Smooth muscle cell (in vitro differentiated cells): ENCODE results near the gene MCM10. TPM values are rescaled to one million over a fixed set of nuclear protein-coding genes. Genes with fewer than 3 reads are reported as not detected.

Experiments
- DNase-seq: peaks from one replicate; lab custom pipeline; 2025; ENCODE audit not compliant: unreplicated experiment; lab: John Stamatoyannopoulos, UW
- H2AFZ ChIP-seq: fragments of 200-600 bp; sonication (generic); 2 replicates; pipeline ENCODE4 v1.6.0; 2016; ENCODE audit warnings: antibody characterized with exemption, low read depth, mild to moderate bottlenecking
- H3F3A ChIP-seq: fragments of 200-600 bp; sonication (generic); 2 replicates; pipeline ENCODE4 v1.6.0; 2017; ENCODE audit warnings: antibody characterized with exemption, low read depth
- H3K27ac ChIP-seq: fragments of 200-600 bp; sonication (generic); 2 replicates; pipeline ENCODE4 v1.5.1; 2016; ENCODE audit warnings: low read depth, mild to moderate bottlenecking
- H3K27me3 ChIP-seq: fragments of 200-600 bp; sonication (generic); 2 replicates; pipeline ENCODE4 v1.6.1; 2016; ENCODE audit warnings: low read depth, mild to moderate bottlenecking
- H3K36me3 ChIP-seq: fragments of 200-600 bp; sonication (generic); 2 replicates; pipeline ENCODE4 v1.5.1; 2016; ENCODE audit warnings: low read depth
- H3K4me1 ChIP-seq: fragments of 200-600 bp; sonication (generic); 2 replicates; pipeline ENCODE4 v1.5.1; 2016; ENCODE audit warnings: low read depth
- H3K4me2 ChIP-seq: fragments of 200-600 bp; sonication (generic); 2 replicates; pipeline ENCODE4 v1.6.0; 2016; ENCODE audit warnings: mild to moderate bottlenecking
- H3K4me3 ChIP-seq: fragments of 200-600 bp; sonication (generic); 2 replicates; pipeline ENCODE4 v1.5.1; 2016; ENCODE audit warnings: mild to moderate bottlenecking
- H3K79me2 ChIP-seq: fragments of 200-600 bp; sonication (generic); 2 replicates; pipeline ENCODE4 v1.6.0; 2016; ENCODE audit warnings: low read depth, mild to moderate bottlenecking
- H3K9ac ChIP-seq: fragments of 200-600 bp; sonication (generic); 2 replicates; pipeline ENCODE4 v1.6.0; 2016; ENCODE audit warnings: low read depth
- H3K9me3 ChIP-seq: fragments of 200-600 bp; sonication (generic); replicated peaks from 2 replicates; pipeline ENCODE4 v1.5.1; 2016; ENCODE audit warnings: low read depth
- H4K20me1 ChIP-seq: fragments of 200-600 bp; sonication (generic); 2 replicates; pipeline ENCODE4 v1.6.0; 2016; ENCODE audit warnings: low read depth
- WGBS: methylation state at CpG from one replicate; pipeline ENCODE4 v1.1.7; 2016; ENCODE audit warnings: low lambda C conversion rate; 5-methylcytosine and 5-hydroxymethylcytosine counted together
- polyA plus RNA-seq: library from polyadenylated mRNA; unstranded; fragments of >200 nt; fragmentation: Nextera tagmentation; extraction: Ambion mirVana; gene quantifications from 2 replicates; pipeline ENCODE4 v1.2.1, GENCODE V29; 2016
- total RNA-seq: library from RNA; depleted of rRNA; stranded (reverse); fragments of >200 nt; gene quantifications from 2 replicates; pipeline ENCODE4 v1.2.3, GENCODE V29; 2014
- TF ChIP-seq, protein P1 (sequence below): fragments of 200-600 bp; sonication (generic); IDR thresholded peaks from 2 replicates; pipeline ENCODE4 v1.5.1; 2017; ENCODE audit warnings: borderline replicate concordance, mild to moderate bottlenecking, antibody characterized with exemption; ENCODE audit not compliant: insufficient read depth, poor library complexity, severe bottlenecking

The MCM10 gene
- total and polyA plus RNA-seq, 2 experiments from 2014 or later: 3.5 to 5.7 TPM

DNA sequence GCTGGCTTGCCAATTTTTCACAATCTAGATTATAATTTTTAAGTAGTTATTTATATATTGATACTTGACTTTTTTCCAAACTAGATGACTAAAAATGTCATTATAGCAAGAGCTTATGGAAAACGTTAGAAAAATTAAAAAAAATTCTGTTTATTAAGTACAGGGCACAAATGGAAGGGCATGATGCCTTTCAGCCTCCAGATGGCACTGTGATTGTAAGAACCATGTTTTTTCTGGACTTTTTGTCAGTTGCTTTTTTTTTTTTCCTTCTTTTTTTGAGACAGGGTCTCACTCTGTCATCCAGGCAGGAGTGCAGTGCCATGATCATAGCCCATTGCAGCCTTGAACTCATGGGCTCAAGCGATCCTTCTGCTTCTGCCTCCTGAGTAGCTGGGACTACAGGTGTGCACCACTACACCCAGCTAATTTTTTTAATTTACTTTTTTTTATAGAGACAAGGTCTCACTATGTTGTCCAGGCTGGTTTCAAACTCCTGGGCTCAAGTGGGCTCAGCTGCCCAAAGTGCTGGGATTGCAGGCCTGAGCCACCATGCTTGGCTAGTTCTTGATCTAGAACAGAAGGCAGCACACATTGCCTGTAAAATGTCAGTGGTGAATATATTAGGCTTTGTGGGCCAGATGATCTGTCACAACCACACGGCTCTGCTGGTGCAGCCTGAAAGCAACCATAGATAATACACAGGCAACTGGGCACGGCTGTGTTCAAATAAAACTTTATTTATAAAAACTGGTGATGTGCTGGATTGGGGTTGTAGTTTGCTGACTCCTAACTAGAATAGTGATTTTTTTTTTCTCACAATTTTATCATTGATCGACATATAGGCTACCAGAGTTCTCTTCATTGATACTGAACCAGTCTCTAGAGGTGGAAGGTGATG, 45.4 kb downstream of the MCM10 start:
- Histone ChIP-seq H3K36me3 (no peaks in the 10 kb centered on the region), H3K9ac (no peak overlapping the region), H3K79me2 (no peaks in the 10 kb centered on the region), H4K20me1 (no peaks in the 10 kb centered on the region), H3K27me3 (no peaks in the 10 kb centered on the region), H3K9me3 (no peaks in the 10 kb centered on the region), H3F3A (no peaks in the 10 kb centered on the region), H3K4me1 (no peaks in the 10 kb centered on the region), H3K27ac (no peak overlapping the region), H3K4me2 (no peak overlapping the region), H3K4me3 (no peak overlapping the region), H2AFZ (no peak overlapping the region)
- DNase-seq: no peak
- 69% methylated on average over 5 of the region's 5 CpGs for WGBS
- TF ChIP-seq, protein P1, sequence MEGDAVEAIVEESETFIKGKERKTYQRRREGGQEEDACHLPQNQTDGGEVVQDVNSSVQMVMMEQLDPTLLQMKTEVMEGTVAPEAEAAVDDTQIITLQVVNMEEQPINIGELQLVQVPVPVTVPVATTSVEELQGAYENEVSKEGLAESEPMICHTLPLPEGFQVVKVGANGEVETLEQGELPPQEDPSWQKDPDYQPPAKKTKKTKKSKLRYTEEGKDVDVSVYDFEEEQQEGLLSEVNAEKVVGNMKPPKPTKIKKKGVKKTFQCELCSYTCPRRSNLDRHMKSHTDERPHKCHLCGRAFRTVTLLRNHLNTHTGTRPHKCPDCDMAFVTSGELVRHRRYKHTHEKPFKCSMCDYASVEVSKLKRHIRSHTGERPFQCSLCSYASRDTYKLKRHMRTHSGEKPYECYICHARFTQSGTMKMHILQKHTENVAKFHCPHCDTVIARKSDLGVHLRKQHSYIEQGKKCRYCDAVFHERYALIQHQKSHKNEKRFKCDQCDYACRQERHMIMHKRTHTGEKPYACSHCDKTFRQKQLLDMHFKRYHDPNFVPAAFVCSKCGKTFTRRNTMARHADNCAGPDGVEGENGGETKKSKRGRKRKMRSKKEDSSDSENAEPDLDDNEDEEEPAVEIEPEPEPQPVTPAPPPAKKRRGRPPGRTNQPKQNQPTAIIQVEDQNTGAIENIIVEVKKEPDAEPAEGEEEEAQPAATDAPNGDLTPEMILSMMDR: peak; percentile 59

DNA sequence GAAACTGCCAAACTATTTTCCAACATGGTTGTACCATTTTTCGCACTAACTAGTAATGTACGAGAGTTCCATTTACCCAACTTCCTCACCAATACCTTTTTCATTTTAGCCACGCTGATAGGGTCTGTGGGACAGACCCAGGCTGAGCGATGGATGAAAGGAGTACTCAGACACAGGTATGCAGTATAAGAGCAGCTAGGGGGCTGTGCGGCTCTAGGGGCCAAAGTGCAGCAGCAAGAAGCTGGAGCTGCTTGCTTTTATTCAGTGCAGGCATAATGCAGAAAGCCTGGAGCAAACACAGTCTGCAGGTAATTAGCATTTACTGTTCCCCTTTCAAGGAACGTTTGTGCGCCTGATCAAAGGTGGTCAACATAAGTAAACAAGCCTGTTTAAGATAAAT, 51.8 kb downstream of the MCM10 start:
- H4K20me1 ChIP-seq: no peaks in the 10 kb centered on the region
- no peak for DNase-seq
- H3K36me3 ChIP-seq: no peaks in the 10 kb centered on the region
- H3K4me2 ChIP-seq: no peak overlapping the region
- H2AFZ ChIP-seq: no peak overlapping the region
- TF ChIP-seq, protein P1: no peak
- H3K27me3 ChIP-seq: no peaks in the 10 kb centered on the region
- no peaks in the 10 kb centered on the region for H3F3A ChIP-seq
- H3K9ac ChIP-seq: no peak overlapping the region
- H3K79me2 ChIP-seq: no peaks in the 10 kb centered on the region
- H3K4me3 ChIP-seq: no peak overlapping the region
- WGBS: 72% methylated on average over 7 of the region's 7 CpGs
- no peaks in the 10 kb centered on the region for H3K4me1 ChIP-seq
- no peak overlapping the region for H3K27ac ChIP-seq
- no peaks in the 10 kb centered on the region for H3K9me3 ChIP-seq

DNA sequence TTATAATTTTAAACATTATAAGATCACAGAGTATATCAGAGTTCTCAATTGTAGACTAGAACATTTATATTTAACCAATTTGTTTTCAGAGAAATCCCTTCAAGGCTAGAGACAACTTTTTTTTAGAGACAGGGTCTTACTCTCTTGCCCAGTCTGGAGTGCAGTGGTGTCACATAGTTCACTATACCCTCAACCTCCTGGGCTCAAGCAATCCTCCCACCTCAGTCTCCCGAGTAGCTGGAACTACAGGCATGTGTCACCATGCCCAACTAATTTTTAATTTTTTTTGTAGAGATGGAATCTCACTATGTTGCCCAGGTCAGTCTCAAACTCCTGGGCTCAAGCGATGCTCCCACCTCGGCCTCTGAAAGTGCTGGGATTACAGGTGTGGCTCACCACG, 57.5 kb downstream of the MCM10 start:
- Histone ChIP-seq H3F3A (no peaks in the 10 kb centered on the region), H3K9ac (no peak overlapping the region), H3K27ac (no peak overlapping the region), H3K27me3 (no peaks in the 10 kb centered on the region), H3K4me2 (no peak overlapping the region), H2AFZ (no peak overlapping the region), H3K4me1 (no peaks in the 10 kb centered on the region), H3K36me3 (no peaks in the 10 kb centered on the region), H3K79me2 (no peaks in the 10 kb centered on the region), H3K4me3 (no peak overlapping the region), H3K9me3 (no peaks in the 10 kb centered on the region), H4K20me1 (no peaks in the 10 kb centered on the region)
- DNase-seq: no peak
- WGBS: 97% methylated on average over 4 of the region's 4 CpGs
- TF ChIP-seq, protein P1: no peak
